Fibroblast of lung (primary cell): ENCODE measurements around the gene OR8A1. TPM values are rescaled to one million over a fixed set of nuclear protein-coding genes. Genes with fewer than 3 reads are reported as not detected.

Source experiments
- DNase-seq, 2 donors: peaks; one replicate each; pipeline versions ENCODE4 v3.0.0 to v3.0.0-alpha.2; 2010; ENCODE audit warnings: low read depth in 2 of 2
- H2AFZ ChIP-seq: 2 replicates; pipeline ENCODE4 v1.5.1; 2012; ENCODE audit warnings: low read length, control low read depth, inconsistent platforms
- H3K27ac ChIP-seq: 2 replicates; pipeline ENCODE4 v1.5.1; 2011; ENCODE audit warnings: low read length, control low read depth; ENCODE audit not compliant: insufficient read depth
- H3K27me3 ChIP-seq: 2 replicates; pipeline ENCODE4 v1.5.1; 2011; ENCODE audit warnings: mild to moderate bottlenecking, low read length; ENCODE audit not compliant: control insufficient read depth, insufficient read depth
- H3K36me3 ChIP-seq: 2 replicates; pipeline ENCODE4 v1.5.1; 2011; ENCODE audit warnings: low read length; ENCODE audit not compliant: control insufficient read depth, insufficient read depth
- H3K4me1 ChIP-seq: 2 replicates; pipeline ENCODE4 v1.5.1; 2011; ENCODE audit warnings: low read length; ENCODE audit not compliant: control insufficient read depth, insufficient read depth; ENCODE audit errors: extremely low read depth
- H3K4me2 ChIP-seq: 2 replicates; pipeline ENCODE4 v1.5.1; 2011; ENCODE audit warnings: low read length, control low read depth; ENCODE audit not compliant: insufficient read depth; ENCODE audit errors: extremely low read depth
- H3K4me3 ChIP-seq, 4 experiments: fragments of 200-600 bp in 1 of 4; sonication (generic) in 1 of 4; replicated peaks in 1 of 4; 2 replicates each; pipeline ENCODE4 v1.5.1; 2011 to 2016; ENCODE audit warnings: low read length in 4 of 4, low read depth in 3 of 4, mild to moderate bottlenecking in 3 of 4, control low read depth in 2 of 4, inconsistent platforms in 1 of 4, mixed read lengths in 1 of 4; ENCODE audit not compliant: insufficient read depth in 1 of 4; ENCODE audit errors: control extremely low read depth in 1 of 4
- H3K79me2 ChIP-seq: 2 replicates; pipeline ENCODE4 v1.5.1; 2012; ENCODE audit warnings: mild to moderate bottlenecking, low read length, inconsistent platforms; ENCODE audit not compliant: control insufficient read depth, insufficient read depth
- H3K9ac ChIP-seq: 2 replicates; pipeline ENCODE4 v1.5.1; 2011; ENCODE audit warnings: mild to moderate bottlenecking, low read length, control low read depth; ENCODE audit not compliant: insufficient read depth
- H3K9me3 ChIP-seq: 2 replicates; pipeline ENCODE4 v1.5.1; 2012; ENCODE audit warnings: low read depth, low read length; ENCODE audit not compliant: control insufficient read depth, insufficient read depth
- H4K20me1 ChIP-seq: 2 replicates; pipeline ENCODE4 v1.5.1; 2011; ENCODE audit warnings: low read length; ENCODE audit not compliant: control insufficient read depth, insufficient read depth; ENCODE audit errors: extremely low read depth
- EZH2 ChIP-seq: IDR thresholded peaks from 2 replicates; pipeline ENCODE4 v1.5.1; 2012; ENCODE audit warnings: low read length, control low read depth, mild to moderate bottlenecking; ENCODE audit errors: missing control alignments
- polyA minus RNA-seq: library from RNA; depleted of rRNA, polyadenylated mRNA; stranded (reverse); fragments of >200 nt; gene quantifications from 2 replicates; pipeline ENCODE4 v1.2.3, GENCODE V29; 2011; ENCODE audit warnings: low replicate concordance
- polyA plus RNA-seq, 2 donors: library from polyadenylated mRNA; depleted of rRNA in 1 of 2; stranded (reverse) in 1 of 2; unstranded in 1 of 2; fragments of >200 nt; gene quantifications; 2 replicates each; pipeline ENCODE4 v1.2.1, GENCODE V29; 2011 to 2012; ENCODE audit warnings: missing spikeins in 1 of 2
- total RNA-seq: library from RNA; depleted of rRNA; stranded (reverse); fragments of >200 nt; gene quantifications from 2 replicates; pipeline ENCODE4 v1.2.1, GENCODE V29; 2014
- TF ChIP-seq, protein P1 (sequence below), 2 donors: IDR thresholded peaks in 1 of 2; conservative IDR thresholded peaks in 1 of 2; 1 replicate in 1 of 2; 2 replicates in 1 of 2; pipeline ENCODE4 v1.5.1; 2011 to 2012; ENCODE audit warnings: low read length in 2 of 2, control low read depth in 1 of 2, inconsistent platforms in 1 of 2, low read depth in 1 of 2, mild to moderate bottlenecking in 1 of 2

Gene OR8A1
- total RNA-seq = not detected in 2 replicates
- not detected in 2 replicates for polyA plus RNA-seq
- not detected in 2 replicates for polyA plus RNA-seq (2012)
- polyA minus RNA-seq = not detected in 2 replicates

GRCh38 chr11:124569697-124570096 lies at the start of gene OR8A1:
Gene OR8A1 (plus strand): TSS chr11:124569997. CDS start chr11:124570120, 123 bp downstream.
- Histone ChIP-seq H2AFZ (no peak within 1 kb of the TSS), H3K9me3 (no peaks in the 10 kb centered on the region)
- no peak for DNase-seq

GRCh38 chr11:124520550-124520854 lies 49.3 kb upstream of the OR8A1 start:
- no peak overlapping the region for H2AFZ ChIP-seq
- H3K27ac ChIP-seq = no peak overlapping the region
- H3K79me2 ChIP-seq = no peaks in the 10 kb centered on the region
- H3K9me3 ChIP-seq = no peaks in the 10 kb centered on the region
- no peak for DNase-seq
- H3K27me3 ChIP-seq = no peaks in the 10 kb centered on the region
- H3K4me1 ChIP-seq = no peaks in the 10 kb centered on the region
- H3K9ac ChIP-seq = no peak overlapping the region
- no peaks in the 10 kb centered on the region for H3K36me3 ChIP-seq
- H3K4me3 ChIP-seq = no peak overlapping the region
- TF ChIP-seq, protein P1, sequence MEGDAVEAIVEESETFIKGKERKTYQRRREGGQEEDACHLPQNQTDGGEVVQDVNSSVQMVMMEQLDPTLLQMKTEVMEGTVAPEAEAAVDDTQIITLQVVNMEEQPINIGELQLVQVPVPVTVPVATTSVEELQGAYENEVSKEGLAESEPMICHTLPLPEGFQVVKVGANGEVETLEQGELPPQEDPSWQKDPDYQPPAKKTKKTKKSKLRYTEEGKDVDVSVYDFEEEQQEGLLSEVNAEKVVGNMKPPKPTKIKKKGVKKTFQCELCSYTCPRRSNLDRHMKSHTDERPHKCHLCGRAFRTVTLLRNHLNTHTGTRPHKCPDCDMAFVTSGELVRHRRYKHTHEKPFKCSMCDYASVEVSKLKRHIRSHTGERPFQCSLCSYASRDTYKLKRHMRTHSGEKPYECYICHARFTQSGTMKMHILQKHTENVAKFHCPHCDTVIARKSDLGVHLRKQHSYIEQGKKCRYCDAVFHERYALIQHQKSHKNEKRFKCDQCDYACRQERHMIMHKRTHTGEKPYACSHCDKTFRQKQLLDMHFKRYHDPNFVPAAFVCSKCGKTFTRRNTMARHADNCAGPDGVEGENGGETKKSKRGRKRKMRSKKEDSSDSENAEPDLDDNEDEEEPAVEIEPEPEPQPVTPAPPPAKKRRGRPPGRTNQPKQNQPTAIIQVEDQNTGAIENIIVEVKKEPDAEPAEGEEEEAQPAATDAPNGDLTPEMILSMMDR (conservative IDR thresholded peaks at IDR 0.05 in 1 of 2, IDR thresholded peaks at IDR 0.05 in 1 of 2; ENCODE audit: low read depth in 1 of 2, low read length in 2 of 2) = no peak
- no peak for TF ChIP-seq EZH2
- H3K4me2 ChIP-seq = no peak overlapping the region
- no peaks in the 10 kb centered on the region for H4K20me1 ChIP-seq

More at GRCh38 chr11:124569697-124570096, at the start of gene OR8A1:
- Histone ChIP-seq H3K4me2 (no peak within 1 kb of the TSS), H3K4me3 (no peak within 1 kb of the TSS), H3K4me1 (no peaks in the 10 kb centered on the region), H3K36me3 (no peaks in the 10 kb centered on the region), H3K27ac (no peak within 1 kb of the TSS), H4K20me1 (no peaks in the 10 kb centered on the region), H3K9ac (no peak within 1 kb of the TSS), H3K27me3 (no peaks in the 10 kb centered on the region), H3K79me2 (no peaks in the 10 kb centered on the region)
- TF ChIP-seq, protein P1 (conservative IDR thresholded peaks at IDR 0.05 in 1 of 2, IDR thresholded peaks at IDR 0.05 in 1 of 2; ENCODE audit: low read depth in 1 of 2, low read length in 2 of 2) = no peak
- no peak for TF ChIP-seq EZH2

GRCh38 chr11:124533626-124534025 lies 36.2 kb upstream of the OR8A1 start:
- H3K9me3 ChIP-seq = no peaks in the 10 kb centered on the region
- H2AFZ ChIP-seq = no peak overlapping the region
- H3K4me2 ChIP-seq = no peak overlapping the region
- H3K4me3 ChIP-seq = no peak overlapping the region
- no peak overlapping the region for H3K27ac ChIP-seq
- H3K27me3 ChIP-seq = no peaks in the 10 kb centered on the region
- no peak overlapping the region for H3K9ac ChIP-seq
- TF ChIP-seq, protein P1 (conservative IDR thresholded peaks at IDR 0.05 in 1 of 2, IDR thresholded peaks at IDR 0.05 in 1 of 2; ENCODE audit: low read depth in 1 of 2, low read length in 2 of 2) = no peak
- no peak for TF ChIP-seq EZH2
- no peaks in the 10 kb centered on the region for H3K79me2 ChIP-seq
- no peaks in the 10 kb centered on the region for H3K36me3 ChIP-seq
- DNase-seq = no peak
- H3K4me1 ChIP-seq = no peaks in the 10 kb centered on the region
- no peaks in the 10 kb centered on the region for H4K20me1 ChIP-seq
